Myocyte (in vitro differentiated cells): ENCODE data around the gene DPP4. TPM values are rescaled to one million over a fixed set of nuclear protein-coding genes. Genes with fewer than 3 reads are reported as not detected.
A peak's percentile ranks its signal among the peaks of the same experiment; 100 is the strongest.

Source experiments
- DNase-seq: peaks from one replicate; pipeline ENCODE4 v3.0.0-alpha.2; 2012; ENCODE audit warnings: low read depth
- polyA plus RNA-seq: library from polyadenylated mRNA; unstranded; fragments of >200 nt; gene quantifications from one replicate; pipeline ENCODE4 v1.2.1, GENCODE V29; 2012; ENCODE audit warnings: missing spikeins
- total RNA-seq: library from RNA; depleted of rRNA; stranded (reverse); fragments of >200 nt; gene quantifications from 2 replicates; pipeline ENCODE4 v1.2.3, GENCODE V29; 2014

DPP4 gene
- total RNA-seq = 13.0 and 19.6 TPM in 2 replicates
- polyA plus RNA-seq = 2.8 TPM

DNA sequence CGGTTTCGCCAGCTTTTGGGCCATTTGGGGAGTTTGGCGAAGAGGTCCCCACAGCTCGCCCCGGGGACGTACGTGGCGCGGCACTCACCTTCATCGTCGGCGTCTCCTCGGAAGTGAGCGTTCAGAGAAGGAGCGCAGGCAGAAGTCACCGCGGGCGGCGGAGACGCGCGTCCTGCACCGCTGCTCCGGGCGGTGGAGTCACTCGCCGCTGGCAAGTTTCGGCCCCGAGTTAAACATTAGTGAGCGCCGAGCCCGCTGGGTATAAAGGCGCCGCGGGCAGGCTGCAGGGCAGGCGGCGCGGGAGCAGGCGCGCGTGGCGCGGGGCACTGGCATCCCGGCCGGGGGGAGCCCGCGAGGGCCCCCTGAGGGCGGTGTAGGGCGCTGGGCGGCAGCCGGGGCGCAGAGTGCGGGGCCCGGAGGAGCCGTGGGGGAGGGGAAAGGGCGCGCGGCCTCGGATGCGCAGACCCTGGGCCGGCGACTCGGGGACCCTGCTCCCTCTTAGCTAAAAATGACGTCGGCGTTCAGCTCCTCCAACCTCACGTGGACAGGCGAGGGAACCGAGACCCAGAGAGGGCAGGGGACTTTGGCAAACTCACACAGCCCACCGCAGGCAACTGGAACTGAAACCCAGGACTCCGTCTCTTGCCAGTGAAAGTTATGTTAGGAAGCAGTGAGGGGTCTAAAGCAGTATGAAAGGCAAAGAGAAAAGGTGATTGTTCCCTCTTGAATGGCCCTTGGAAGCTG, at the start of gene DPP4:
Gene DPP4 (minus strand): TSS at position 328 of the 744 bp plus-strand sequence. CDS start 234 bp downstream, at position 94.
- DNase-seq = peak; percentile 52

DNA sequence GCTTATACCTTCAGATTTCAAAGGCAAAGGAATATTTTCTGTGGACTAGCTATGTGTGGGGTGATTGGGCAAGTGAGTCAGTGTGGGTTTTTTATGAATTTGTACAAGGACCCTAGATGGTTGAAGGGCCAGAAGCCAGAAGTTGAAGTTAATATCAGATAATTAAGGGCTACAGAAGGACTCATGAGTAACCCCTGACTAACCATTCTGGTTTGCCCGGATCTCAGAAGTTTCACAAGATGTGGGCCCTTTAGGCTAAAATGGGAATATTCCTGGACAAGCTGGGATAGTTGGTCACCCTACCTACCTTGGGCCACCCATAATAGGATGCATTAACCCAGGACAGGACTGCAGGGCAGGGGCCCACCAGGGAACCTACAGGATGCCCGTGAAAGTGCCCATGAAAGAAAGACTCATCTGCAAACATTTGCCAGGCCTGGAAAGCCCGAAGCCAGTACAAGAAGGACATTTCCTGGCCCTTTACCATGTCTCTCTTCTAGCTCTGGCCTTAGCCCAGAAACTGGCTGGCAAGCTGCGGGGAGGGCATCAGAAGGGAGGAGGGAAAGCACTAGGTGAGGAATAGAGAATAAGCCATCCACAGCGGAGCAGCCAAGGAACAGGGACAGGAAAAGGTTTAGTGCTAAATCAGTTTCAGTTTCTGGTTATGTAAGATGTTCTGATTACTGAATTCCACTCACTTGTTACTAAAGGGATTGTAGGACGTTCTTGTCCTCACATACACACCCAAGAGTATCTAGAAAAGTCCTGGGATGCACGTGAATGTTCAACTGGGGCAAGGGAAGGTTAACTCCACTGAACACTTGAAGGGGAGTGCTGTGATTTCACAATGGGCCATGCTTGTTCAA, 44.4 kb upstream of the DPP4 start:
- DNase-seq = no peak

DNA sequence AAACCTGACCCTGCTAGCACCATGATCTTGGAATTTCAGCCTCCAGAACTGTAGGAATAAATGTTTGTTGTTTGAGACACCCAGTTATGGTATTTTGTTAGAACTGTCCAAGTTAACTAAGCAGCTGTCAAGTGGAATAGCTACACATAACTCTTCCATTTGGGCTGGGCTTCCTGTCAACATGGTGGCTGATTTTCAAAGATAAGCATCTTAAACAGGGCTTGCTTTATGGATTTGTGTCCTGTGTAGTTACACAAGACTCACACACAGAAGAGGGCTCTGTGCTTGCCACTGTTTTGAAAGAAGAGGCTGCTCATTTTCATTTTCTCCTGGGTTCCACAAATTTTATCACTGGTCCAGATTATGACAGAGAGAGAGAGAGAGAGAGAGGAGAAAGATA, 42.3 kb upstream of the DPP4 start:
- no peak for DNase-seq

DNA sequence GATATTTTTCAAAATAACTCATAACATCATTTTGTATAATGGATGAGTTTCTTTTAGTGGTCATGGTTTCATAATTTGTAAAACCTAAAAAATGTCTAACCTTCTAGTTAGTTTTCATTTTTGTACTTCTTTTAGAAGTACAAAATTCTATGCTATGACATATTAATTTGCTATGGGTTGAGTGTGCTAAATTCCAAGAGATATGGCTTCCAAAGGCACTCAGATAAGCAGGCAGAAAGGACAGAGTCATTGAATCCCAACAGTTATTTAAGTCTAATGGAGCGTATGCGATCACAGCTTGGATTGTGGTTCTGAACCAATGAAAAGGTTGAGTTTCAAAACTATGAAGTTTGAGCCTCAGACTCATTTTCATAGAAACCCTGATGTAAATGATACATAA, 41.1 kb upstream of the DPP4 start:
- DNase-seq = no peak

DNA sequence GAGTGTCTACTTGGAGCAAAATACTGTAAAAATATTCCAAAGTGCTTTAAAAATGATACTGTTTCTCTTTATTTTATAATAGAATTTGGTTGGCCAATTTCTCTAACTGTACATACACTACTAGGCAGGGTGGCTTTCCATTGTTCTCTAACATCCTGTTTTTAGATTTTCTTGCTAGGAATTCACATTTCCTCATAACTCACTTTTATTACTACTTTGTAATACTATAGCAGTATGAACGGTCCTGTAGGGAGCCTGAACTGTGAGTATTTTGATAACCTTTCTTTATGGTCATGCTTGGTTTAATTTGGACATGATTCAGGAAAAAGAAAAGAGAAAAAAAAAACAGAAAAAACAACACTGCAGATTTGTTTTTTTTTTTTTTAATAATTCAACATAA, 40.3 kb upstream of the DPP4 start:
- DNase-seq = no peak

DNA sequence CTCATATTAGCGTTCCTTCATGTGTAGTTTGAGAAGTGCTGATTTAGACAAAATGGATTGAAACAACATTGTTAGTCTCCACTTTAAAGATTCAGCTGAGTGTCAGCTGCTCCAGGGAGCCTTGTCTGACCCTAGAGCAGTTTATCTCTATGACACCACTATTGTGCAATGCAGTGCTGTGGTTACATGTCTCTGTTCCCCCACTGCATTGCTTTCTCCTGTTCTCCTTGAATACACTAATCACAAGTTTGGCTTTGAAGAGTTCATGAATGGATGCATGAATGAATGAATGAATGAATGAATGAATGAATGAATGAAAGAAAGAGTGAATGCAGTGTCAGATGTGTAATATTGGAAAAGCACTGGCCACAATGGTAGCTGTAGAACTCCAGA, 39.8 kb upstream of the DPP4 start:
- peak; percentile 82 for DNase-seq

DNA sequence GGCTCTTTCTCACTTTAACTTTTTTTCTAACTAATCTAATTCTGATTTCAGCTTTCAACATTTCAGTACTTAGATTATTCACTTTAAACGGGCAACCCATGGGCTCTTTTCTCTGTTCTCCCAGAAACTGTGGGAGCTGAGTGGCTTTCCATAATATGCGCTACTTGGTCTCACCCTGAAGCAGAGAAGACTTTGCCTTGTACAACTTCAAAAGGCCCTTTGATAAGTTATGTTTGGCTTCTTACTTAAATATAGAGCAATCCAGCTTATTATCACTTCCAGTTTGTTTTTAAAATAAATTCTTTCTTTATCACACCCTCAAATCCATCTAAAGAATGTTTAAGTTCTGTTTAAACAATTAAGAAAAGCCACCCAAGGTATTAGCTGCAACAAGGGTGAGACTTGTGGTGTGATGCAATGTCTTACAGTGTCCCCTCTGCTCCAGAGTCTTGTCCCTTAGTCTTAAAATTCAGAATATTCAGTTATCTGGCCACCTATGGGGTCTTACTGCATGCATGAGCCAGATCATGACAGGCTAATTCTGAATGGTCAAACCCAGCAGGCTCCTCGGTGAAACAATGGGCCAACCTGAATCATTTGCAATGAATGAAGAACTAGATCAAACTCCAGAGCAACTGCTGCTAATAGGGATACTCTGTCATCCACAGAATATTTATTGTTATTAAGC, 39.2 kb upstream of the DPP4 start:
- no peak for DNase-seq

DNA sequence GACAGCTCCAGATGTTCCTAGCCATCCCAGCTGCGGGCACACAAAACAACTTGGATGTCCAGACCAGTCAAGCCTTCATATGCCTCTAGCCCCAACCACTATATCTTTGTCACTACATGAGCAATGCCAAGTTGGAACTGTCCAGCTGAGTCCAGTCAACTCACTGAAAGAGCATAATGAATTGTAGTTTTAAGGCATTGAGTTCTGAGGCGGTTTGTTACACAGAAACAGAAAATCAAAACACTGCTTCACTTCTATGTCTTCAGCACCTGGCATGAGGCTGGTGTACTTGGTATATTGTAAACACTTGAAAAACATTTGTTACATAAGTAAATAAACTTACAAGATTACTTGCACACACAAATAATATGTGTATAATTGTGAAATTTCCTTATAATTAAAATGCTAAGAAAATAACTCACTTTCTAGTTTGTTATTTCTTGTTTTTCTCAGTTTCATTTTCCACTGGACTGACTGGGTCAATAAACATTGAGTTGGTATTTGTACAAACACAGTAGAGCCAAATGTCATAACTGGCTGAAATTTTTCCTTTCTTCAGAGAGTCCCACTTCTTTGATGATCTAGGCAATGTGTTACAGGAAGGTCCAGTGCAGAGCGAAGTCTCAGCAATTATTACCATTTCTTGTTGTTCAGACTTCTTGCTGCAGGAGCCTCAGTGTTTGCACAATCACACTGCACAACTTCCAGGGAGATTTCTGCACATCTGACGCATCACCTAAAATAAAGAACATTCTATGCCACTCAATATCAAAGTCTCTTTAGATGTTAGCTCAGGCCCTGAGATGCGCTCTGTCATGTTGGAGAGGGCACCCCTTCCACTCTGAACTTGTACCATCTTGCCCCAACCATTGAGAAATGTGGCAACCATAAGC, 38.2 kb upstream of the DPP4 start:
- DNase-seq = no peak

DNA sequence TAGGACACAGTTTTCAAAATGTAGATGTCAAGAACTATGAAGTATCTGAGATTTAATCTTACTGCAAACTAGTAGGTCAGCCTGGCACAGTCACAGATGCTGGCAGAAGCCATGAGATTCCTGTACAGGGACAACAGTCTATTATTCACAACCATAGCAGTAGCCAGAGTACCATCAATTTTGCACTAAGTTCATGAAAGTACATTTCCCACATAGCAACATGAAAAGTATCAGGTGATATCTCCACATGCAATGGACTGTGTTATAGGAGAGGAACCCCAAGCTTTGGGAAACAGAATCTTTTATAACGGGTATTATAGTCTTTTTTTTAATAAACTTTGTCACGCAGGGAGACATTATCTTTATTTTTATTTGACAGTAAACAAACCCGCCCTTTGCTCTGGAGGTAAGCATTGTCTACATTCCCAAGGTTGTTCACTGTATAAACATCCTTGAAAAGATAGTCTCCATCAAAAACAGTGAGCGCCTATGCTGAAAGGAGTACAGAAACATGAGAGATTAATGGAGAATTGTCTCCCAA, 33.4 kb upstream of the DPP4 start:
- DNase-seq = no peak

DNA sequence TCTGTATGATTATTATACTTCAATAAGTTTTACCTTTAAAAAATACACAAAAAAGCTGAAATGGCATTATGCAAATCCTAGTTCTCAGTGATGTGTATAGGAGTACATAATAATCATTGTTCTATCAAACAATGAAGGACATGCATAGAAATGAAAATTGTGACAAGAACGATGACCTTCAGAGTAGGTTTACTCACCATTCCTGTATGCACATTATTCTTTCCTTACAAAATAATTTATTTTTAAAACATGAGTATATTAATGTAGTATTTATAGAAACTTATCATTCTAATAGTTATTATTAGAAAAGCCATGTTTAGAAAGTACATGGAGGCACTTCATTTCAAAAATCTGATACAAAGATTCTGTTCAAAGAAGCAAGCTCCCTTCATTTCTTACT, 32.7 kb upstream of the DPP4 start:
- DNase-seq = peak; percentile 50

DNA sequence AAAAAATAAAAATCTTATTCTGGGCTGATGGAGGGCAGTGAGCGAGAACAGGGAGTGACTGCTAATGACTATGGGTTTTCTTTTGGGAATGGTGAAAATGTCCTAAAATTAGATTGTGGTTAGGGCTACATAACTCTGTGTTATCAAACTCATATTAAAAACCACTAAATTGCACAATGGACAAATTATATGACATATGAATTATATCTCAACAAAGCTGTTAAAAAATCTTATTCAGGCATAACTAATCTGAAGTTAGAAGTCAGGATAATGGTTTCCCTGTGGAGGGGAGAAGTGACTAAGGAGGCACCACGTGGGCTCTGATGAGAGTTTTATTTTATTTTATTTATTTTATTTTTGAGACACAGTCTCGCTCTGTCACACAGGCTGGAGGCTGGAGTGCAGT, 32.1 kb upstream of the DPP4 start:
- peak; percentile 79 for DNase-seq

DNA sequence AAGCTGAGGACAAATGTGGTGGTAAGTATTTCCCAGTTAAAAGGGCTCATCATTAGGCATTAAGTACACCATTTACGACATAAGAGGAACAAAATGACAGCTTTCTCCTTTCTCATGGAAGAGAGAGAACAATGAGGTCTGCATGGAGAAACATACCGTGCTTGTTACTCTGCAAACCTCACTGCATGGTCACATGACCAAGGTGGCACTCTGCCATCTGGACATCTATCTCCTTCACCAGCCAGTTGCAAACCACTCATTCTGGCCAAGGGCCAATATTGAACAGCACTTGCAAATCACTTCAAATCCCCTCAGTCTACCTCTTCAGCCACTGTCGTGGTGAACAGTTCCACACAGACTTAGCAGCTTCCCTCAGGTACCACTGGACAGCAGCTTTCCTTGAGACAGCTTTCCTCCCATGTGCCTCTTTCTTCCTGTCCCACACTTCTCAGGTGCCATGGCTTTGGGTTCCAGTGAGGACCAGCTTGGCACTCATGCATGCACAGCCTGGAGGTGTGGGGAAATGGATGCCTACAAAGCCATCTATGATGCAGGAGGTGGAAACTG, 29.5 kb upstream of the DPP4 start:
- no peak for DNase-seq

DNA sequence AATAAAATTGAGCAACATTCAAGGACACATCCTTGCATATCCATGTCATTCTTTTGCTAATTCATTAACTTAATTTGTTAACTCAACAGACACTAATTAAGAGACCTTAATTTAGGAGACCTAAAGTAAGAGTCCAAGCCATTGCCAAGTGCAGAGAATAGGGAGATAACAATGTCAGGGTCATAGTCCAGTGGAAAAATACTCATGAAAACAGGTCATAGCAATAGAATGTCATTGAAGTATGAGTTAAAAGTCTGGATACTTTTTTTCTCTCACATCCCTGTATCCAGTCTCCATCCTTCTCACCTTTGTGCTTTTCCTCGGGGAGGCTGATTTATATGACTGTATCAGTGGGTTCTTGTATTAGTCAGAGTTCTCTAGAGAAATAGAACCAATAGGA, 26.6 kb upstream of the DPP4 start:
- DNase-seq = no peak

DNA sequence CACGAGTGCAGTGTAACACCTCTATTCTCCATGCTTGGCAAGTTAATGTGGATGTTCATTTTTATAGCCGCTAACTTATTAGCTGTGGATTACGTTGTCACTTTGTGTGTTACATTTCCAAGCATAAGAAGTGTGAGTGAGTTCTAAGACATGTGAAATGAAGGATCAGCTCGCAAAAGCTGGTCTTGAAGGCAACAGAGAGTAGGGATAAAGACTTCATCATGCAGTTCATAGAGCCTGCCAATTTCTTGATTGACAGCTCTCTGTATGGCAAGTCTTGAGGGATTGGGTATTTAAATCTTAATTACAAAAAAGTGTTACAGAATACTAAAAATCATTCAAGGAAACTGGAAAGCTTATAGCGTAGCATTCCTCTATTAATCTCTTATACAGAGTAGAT, 25.8 kb upstream of the DPP4 start:
- DNase-seq = no peak

DNA sequence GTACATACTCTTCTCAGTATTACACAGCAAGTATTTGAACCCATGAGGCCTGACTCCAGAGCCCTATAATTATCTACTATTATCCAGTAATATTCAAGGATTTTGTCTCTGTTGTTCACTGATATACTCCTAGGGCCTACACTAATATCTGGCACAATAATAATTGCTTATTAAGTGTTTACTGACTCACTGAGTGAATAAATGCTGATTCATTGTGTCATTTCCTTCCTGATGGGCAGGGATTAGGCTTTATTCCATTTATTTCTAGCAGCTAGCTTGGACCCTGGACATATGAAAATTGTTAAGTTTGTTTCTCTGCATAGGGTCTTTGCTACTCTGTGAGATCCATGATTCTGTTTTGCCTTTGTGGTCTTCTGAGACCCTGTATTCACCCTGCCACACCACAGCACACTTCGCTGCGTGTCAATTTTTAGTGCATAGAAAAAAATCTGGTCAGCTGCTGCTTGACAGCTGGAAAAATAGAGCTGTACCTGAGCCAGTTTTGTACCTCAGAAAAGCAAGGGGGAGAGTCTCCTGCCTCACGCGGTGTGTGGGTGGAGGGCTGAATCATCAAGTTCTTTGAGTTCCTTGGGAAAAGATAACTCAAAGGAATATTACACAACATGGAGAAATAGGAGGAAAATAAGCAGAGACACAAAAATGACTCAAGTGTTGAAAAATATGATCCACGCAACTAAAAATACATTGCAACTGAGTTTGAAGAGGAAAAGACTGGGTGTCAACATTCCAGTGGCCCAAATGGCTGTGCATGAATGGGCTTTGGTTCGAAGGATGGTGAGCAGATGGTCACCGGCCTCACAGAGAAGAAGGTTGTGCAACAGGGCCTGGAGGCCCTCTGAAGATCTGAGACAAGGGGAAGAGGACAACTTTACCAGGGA, 18.9 kb upstream of the DPP4 start:
- peak; percentile 91 for DNase-seq

DNA sequence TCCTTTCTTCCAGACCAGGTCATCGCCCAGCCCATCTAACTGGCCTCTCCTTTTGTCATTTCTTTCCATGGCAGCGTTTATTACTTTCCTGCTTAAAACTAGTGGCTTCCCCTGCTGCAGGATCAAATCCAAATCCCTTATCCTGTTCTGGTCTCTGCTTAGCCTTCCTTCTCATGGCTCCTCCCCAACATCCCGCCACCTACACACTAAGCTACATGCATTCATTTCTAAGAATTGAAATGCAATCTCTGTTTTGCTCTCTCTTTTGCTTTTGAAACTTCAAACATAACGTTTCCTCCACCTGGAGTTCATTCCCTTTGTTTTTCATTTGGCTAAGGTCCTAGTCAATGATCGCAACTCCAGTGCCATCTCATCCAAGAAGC, 18.0 kb upstream of the DPP4 start:
- DNase-seq = no peak

DNA sequence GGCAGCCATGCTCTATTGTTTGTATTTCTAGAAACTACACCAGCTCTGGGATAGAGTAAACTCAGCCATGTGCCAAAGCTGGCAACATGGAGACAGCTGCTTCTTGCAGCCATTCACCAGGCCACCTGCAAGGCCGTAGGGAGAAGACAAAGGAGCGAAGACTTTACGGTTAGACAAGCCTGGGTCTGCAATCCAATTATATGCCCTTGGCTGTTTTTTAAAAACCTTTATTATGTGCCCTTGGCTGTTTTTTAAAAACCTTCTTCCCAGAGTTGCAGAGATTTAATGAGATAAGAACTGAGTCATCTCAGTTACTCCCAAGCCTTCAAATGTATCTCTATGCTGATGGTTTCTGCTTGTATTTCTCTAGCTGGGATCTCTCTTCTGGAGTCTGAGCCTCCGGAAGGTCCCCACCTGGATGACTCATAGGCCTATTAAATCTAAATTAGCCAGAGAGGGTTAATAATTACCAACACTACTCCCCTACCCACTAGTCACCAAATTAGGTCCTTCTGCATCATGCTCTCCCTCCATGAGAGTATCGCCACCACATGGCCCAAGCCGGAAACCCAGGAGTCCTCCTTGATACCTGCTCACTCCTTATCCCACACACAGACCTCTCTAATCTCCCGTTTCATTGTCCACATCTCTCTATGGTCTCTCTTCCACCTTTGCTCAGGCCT, 17.5 kb upstream of the DPP4 start:
- no peak for DNase-seq

DNA sequence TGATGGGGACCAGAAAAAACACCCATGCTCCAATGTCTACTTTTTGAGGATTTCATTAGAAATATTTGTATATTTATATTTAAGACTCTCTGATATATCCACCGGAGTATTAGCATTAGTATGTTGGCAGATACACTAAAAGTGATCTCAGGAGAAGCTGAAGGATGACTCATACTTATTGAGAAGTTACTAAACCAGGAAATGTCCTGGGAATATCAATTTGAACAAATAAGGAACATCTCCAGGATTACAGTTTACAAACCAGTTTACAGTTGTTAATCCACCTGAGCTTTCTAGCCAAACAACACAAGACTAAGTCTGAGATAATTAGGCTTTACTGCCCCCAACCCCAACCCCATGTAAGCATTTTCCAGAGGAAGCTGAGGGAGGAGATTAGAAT, 16.1 kb upstream of the DPP4 start:
- no peak for DNase-seq

DNA sequence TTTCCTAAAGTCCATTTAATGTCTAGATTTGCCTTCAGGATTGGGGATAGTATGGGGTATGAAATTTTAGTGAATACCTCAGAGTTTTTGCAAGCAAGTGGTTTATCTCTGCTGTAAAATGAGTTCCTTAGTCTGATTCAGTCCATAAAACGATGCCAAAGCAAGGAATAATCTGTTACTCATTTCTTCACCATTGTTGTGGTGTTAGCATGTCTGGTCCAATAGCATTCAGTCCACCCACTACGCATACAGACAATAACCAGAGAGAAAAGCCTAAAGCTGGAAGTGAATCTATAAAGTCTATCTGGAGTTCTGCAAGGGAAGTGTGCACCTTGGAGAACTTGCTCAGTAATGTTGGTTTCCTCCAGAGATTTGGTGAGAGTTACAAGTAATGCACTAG, 12.9 kb upstream of the DPP4 start:
- no peak for DNase-seq
